DMS153 (cell line): ENCODE measurements around the gene PLA2G2F.
A peak's percentile ranks its signal among the peaks of the same experiment; 100 is the strongest.

Experiments
- DNase-seq: peaks from one replicate; lab custom pipeline; 2025; lab: John Stamatoyannopoulos, UW

The PLA2G2F gene

GRCh38 chr1:20142001-20142710, 3.0 kb downstream of the PLA2G2F start:
- DNase-seq: no peak

- no peak for DNase-seq
These were observed 4.2 kb downstream of the PLA2G2F start for GRCh38 chr1:20143318-20143717.

- DNase-seq: no peak
These were observed 4.8 kb downstream of the PLA2G2F start for GRCh38 chr1:20143734-20144565.

- DNase-seq: no peak
These were observed 8.9 kb downstream of the PLA2G2F start for GRCh38 chr1:20147846-20148570.

- no peak for DNase-seq
These were observed 9.7 kb downstream of the PLA2G2F start for GRCh38 chr1:20148571-20149500.

GRCh38 chr1:20149601-20150325, 10.6 kb downstream of the PLA2G2F start:
- no peak for DNase-seq

GRCh38 chr1:20150326-20150705, 11.2 kb downstream of the PLA2G2F start:
- DNase-seq: no peak

GRCh38 chr1:20150969-20151368, 11.8 kb downstream of the PLA2G2F start:
- no peak for DNase-seq

GRCh38 chr1:20151906-20152598, 12.9 kb downstream of the PLA2G2F start:
- DNase-seq: peak; percentile 58

- DNase-seq: no peak
These were observed 13.4 kb downstream of the PLA2G2F start for GRCh38 chr1:20152599-20152930.

- DNase-seq: peak; percentile 64
These were observed 13.9 kb downstream of the PLA2G2F start for GRCh38 chr1:20153000-20153418.

GRCh38 chr1:20154301-20154831, 15.2 kb downstream of the PLA2G2F start:
- DNase-seq: no peak

- no peak for DNase-seq
These were observed 19.4 kb downstream of the PLA2G2F start for GRCh38 chr1:20158358-20159070.

- no peak for DNase-seq
These were observed 20.9 kb downstream of the PLA2G2F start for GRCh38 chr1:20160034-20160433.

GRCh38 chr1:20164694-20165202, 25.6 kb downstream of the PLA2G2F start:
- DNase-seq: no peak

- DNase-seq: no peak
These were observed 26.4 kb downstream of the PLA2G2F start for GRCh38 chr1:20165522-20165951.

GRCh38 chr1:20166051-20166450, 26.9 kb downstream of the PLA2G2F start:
- no peak for DNase-seq

- DNase-seq: no peak
These were observed 28.0 kb downstream of the PLA2G2F start for GRCh38 chr1:20167126-20167525.
